ENCODE data around the gene PARN. TPM values are rescaled to one million over a fixed set of nuclear protein-coding genes. Genes with fewer than 3 reads are reported as not detected.

Gene PARN
- total and polyA plus RNA-seq, 3 donors from 2014 or later = 43.5 to 67.2 (median 47.6) TPM

- 85 to 93% methylated on average over 2 of the region's 2 CpGs for WGBS, 2 donors
- no peaks in the 10 kb centered on the region for H3K9me3 ChIP-seq
- TF ChIP-seq CTCF (IDR thresholded peaks at IDR 0.05) = no peak
- TF ChIP-seq POLR2A (IDR thresholded peaks at IDR 0.05) = no peak
- DNase-seq = no peak
- H3K4me1 ChIP-seq = no peaks in the 10 kb centered on the region
- H3K36me3 ChIP-seq (ENCODE audit: low read depth, missing control alignments) = no peaks in the 10 kb centered on the region
- no peak overlapping the region for H3K4me3 ChIP-seq
- intact Hi-C loops (cut with DNase I; ENCODE audit: low total_unique reads) = no loop called here
- no peaks in the 10 kb centered on the region for H3K27me3 ChIP-seq
- no peak overlapping the region for H3K27ac ChIP-seq
These were observed 159.3 kb downstream of the PARN start for GRCh38 chr16:14470788-14471187.

DNA sequence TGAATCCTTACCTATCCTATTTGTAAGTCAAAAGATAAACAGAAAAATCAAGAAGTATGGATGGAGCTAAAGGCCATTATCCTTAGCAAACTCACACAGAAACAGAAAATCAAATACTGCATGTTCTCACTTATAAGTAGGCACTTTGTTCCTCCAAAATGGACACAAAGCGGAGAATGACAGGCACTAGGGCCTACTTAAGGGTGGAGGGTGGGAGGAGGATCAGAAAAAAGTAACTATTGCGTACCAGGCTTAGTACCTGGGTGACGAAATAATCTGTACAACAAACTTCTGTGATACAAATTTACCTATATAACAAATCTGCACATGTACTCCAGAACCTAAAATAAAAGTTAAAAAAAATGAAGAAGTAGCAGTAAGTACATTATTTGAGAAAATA is 164.3 kb downstream of the PARN start:
- no peak overlapping the region for H3K4me3 ChIP-seq
- no peak for TF ChIP-seq POLR2A (IDR thresholded peaks at IDR 0.05)
- no peak for TF ChIP-seq CTCF (IDR thresholded peaks at IDR 0.05)
- H3K9me3 ChIP-seq = no peaks in the 10 kb centered on the region
- H3K4me1 ChIP-seq = no peaks in the 10 kb centered on the region
- H3K27ac ChIP-seq = no peak overlapping the region
- H3K36me3 ChIP-seq (ENCODE audit: low read depth, missing control alignments) = no peaks in the 10 kb centered on the region
- no peak for DNase-seq
- H3K27me3 ChIP-seq = no peaks in the 10 kb centered on the region
- intact Hi-C loops (cut with DNase I; ENCODE audit: low total_unique reads) = no loop called here
- 63 to 80% methylated on average over 3 of the region's 3 CpGs for WGBS, 2 donors

GRCh38 chr16:14464796-14465195 is 165.3 kb downstream of the PARN start:
- Histone ChIP-seq H3K4me3 (no peak overlapping the region), H3K4me1 (no peaks in the 10 kb centered on the region), H3K9me3 (no peaks in the 10 kb centered on the region), H3K27ac (no peak overlapping the region), H3K27me3 (no peaks in the 10 kb centered on the region), H3K36me3 (ENCODE audit: low read depth, missing control alignments) (no peaks in the 10 kb centered on the region)
- no peak for TF ChIP-seq CTCF (IDR thresholded peaks at IDR 0.05)
- no peak for TF ChIP-seq POLR2A (IDR thresholded peaks at IDR 0.05)
- intact Hi-C loops (cut with DNase I; ENCODE audit: low total_unique reads) = no loop called here
- DNase-seq = no peak
- WGBS, 2 donors = 95 to 96% methylated on average over 2 of the region's 2 CpGs

GRCh38 chr16:14464192-14464591 is 165.9 kb downstream of the PARN start:
- no peak overlapping the region for H3K27ac ChIP-seq
- TF ChIP-seq POLR2A (IDR thresholded peaks at IDR 0.05) (no peak), CTCF (IDR thresholded peaks at IDR 0.05) (no peak)
- no peaks in the 10 kb centered on the region for H3K36me3 ChIP-seq (ENCODE audit: low read depth, missing control alignments)
- H3K4me3 ChIP-seq = no peak overlapping the region
- intact Hi-C loops (cut with DNase I; ENCODE audit: low total_unique reads) = no loop called here
- no peaks in the 10 kb centered on the region for H3K27me3 ChIP-seq
- H3K4me1 ChIP-seq = no peaks in the 10 kb centered on the region
- WGBS, 2 donors = 95 to 100% methylated on average over 2 of the region's 2 CpGs
- no peaks in the 10 kb centered on the region for H3K9me3 ChIP-seq
- DNase-seq = no peak

GRCh38 chr16:14462811-14463210 is 167.2 kb downstream of the PARN start:
- 93 to 100% methylated on average over 3 of the region's 3 CpGs for WGBS, 2 donors
- no peaks in the 10 kb centered on the region for H3K4me1 ChIP-seq
- H3K9me3 ChIP-seq = no peaks in the 10 kb centered on the region
- H3K27ac ChIP-seq = no peak overlapping the region
- intact Hi-C loops (cut with DNase I; ENCODE audit: low total_unique reads) = no loop called here
- H3K27me3 ChIP-seq = no peaks in the 10 kb centered on the region
- DNase-seq = no peak
- no peak for TF ChIP-seq POLR2A (IDR thresholded peaks at IDR 0.05)
- no peak for TF ChIP-seq CTCF (IDR thresholded peaks at IDR 0.05)
- H3K36me3 ChIP-seq (ENCODE audit: low read depth, missing control alignments) = no peaks in the 10 kb centered on the region
- no peak overlapping the region for H3K4me3 ChIP-seq
